ENCODE results near the gene SLC15A3.

- TF ChIP-seq CTCF (IDR thresholded peaks at IDR 0.05) (no peak), NFIC (IDR thresholded peaks at IDR 0.05; ENCODE audit: borderline replicate concordance) (no peak), EZH2phosphoT487 (IDR thresholded peaks at IDR 0.05; ENCODE audit: borderline replicate concordance, low read depth) (no peak), USF2 (IDR thresholded peaks at IDR 0.05; ENCODE audit: borderline replicate concordance, low read depth, low read length) (no peak), EP300 (IDR thresholded peaks at IDR 0.05; ENCODE audit: borderline replicate concordance in 1 of 2, low read depth in 1 of 2, low read length in 1 of 2) (no peak), IRF3 (IDR thresholded peaks at IDR 0.05; ENCODE audit: low read depth, low read length) (no peak), POLR2AphosphoS5 (IDR thresholded peaks at IDR 0.05; ENCODE audit: low read depth, low read length) (no peak), GABPA (IDR thresholded peaks at IDR 0.05; ENCODE audit: low read depth) (no peak), RCOR1 (IDR thresholded peaks at IDR 0.05; ENCODE audit: low read length) (no peak), RFX5 (IDR thresholded peaks at IDR 0.05; ENCODE audit: low read length) (no peak), GATA2 (CRISPR knock-in tag; IDR thresholded peaks at IDR 0.05) (no peak), USF1 (IDR thresholded peaks at IDR 0.05; ENCODE audit: borderline replicate concordance, low read depth) (no peak)
Observed at GRCh38 chr11:60952742-60953170, 780 bp upstream of the SLC15A3 start.

Measured in SK-N-SH (cell line).